ENCODE measurements around the gene ZC3H4.
"Not testable (repeated sequence)": the region's sequence is repeated elsewhere in the genome, so short reads cannot be mapped to it uniquely, and the experiment has no call there.

Gene ZC3H4

GRCh38 chr19:47112997-47113849 lies at the start of gene ZC3H4:
TSS of gene ZC3H4 (minus strand) at chr19:47113776. CDS start at chr19:47112584, 1,192 bp downstream.
- DNase-seq (ENCODE audit: low read depth in 2 of 2, low spot score in 1 of 2): peak; percentile 95 to 98

- DNase-seq (ENCODE audit: low read depth in 2 of 2, low spot score in 1 of 2): no peak
Measured at GRCh38 chr19:47161876-47162489, 48.4 kb upstream of the ZC3H4 start.

- DNase-seq (ENCODE audit: low read depth in 2 of 2, low spot score in 1 of 2): no peak
Measured at GRCh38 chr19:47158879-47159503, 45.4 kb upstream of the ZC3H4 start.

- no peak for DNase-seq (ENCODE audit: low read depth in 2 of 2, low spot score in 1 of 2)
Measured at GRCh38 chr19:47158367-47158791, 44.8 kb upstream of the ZC3H4 start.

GRCh38 chr19:47157431-47158321 lies 44.1 kb upstream of the ZC3H4 start:
- DNase-seq (ENCODE audit: low read depth in 2 of 2, low spot score in 1 of 2): no peak

GRCh38 chr19:47156861-47157430 lies 43.4 kb upstream of the ZC3H4 start:
- DNase-seq (ENCODE audit: low read depth in 2 of 2, low spot score in 1 of 2): no peak

GRCh38 chr19:47155148-47155547 lies 41.6 kb upstream of the ZC3H4 start:
- no peak for DNase-seq (ENCODE audit: low read depth in 2 of 2, low spot score in 1 of 2)

- no peak for DNase-seq (ENCODE audit: low read depth in 2 of 2, low spot score in 1 of 2)
Measured at GRCh38 chr19:47153266-47153665, 39.7 kb upstream of the ZC3H4 start.

GRCh38 chr19:47152632-47153031 lies 39.1 kb upstream of the ZC3H4 start:
- no peak for DNase-seq (ENCODE audit: low read depth in 2 of 2, low spot score in 1 of 2)

GRCh38 chr19:47152205-47152604 lies 38.6 kb upstream of the ZC3H4 start:
- no peak for DNase-seq (ENCODE audit: low read depth in 2 of 2, low spot score in 1 of 2)

GRCh38 chr19:47151627-47152026 lies 38.1 kb upstream of the ZC3H4 start:
- no peak for DNase-seq (ENCODE audit: low read depth in 2 of 2, low spot score in 1 of 2)

- no peak for DNase-seq (ENCODE audit: low read depth in 2 of 2, low spot score in 1 of 2)
Measured at GRCh38 chr19:47146920-47147319, 33.3 kb upstream of the ZC3H4 start.

GRCh38 chr19:47145639-47146486 lies 32.3 kb upstream of the ZC3H4 start:
- no peak for DNase-seq (ENCODE audit: low read depth in 2 of 2, low spot score in 1 of 2)

GRCh38 chr19:47144630-47145029 lies 31.1 kb upstream of the ZC3H4 start:
- no peak for DNase-seq (ENCODE audit: low read depth in 2 of 2, low spot score in 1 of 2)

GRCh38 chr19:47143322-47144073 lies 29.9 kb upstream of the ZC3H4 start:
- no peak for DNase-seq (ENCODE audit: low read depth in 2 of 2, low spot score in 1 of 2)

GRCh38 chr19:47142779-47143178 lies 29.2 kb upstream of the ZC3H4 start:
- no peak for DNase-seq (ENCODE audit: low read depth in 2 of 2, low spot score in 1 of 2)

GRCh38 chr19:47141695-47142094 lies 28.1 kb upstream of the ZC3H4 start:
- no peak for DNase-seq (ENCODE audit: low read depth in 2 of 2, low spot score in 1 of 2)

GRCh38 chr19:47141252-47141651 lies 27.7 kb upstream of the ZC3H4 start:
- not testable (repeated sequence) for DNase-seq (ENCODE audit: low read depth in 2 of 2, low spot score in 1 of 2)

GRCh38 chr19:47135156-47135555 lies 21.6 kb upstream of the ZC3H4 start:
- DNase-seq (ENCODE audit: low read depth in 2 of 2, low spot score in 1 of 2): no peak
